ENCODE data around the gene DRAM2.

- TF ChIP-seq MLX (CRISPR knock-in tag; conservative IDR thresholded peaks at IDR 0.05) = no peak
- TF ChIP-seq RBBP5 (IDR thresholded peaks at IDR 0.05; ENCODE audit: borderline replicate concordance, insufficient read depth, low read length, poor library complexity, severe bottlenecking) = no peak
- no peak for TF ChIP-seq SIN3A (IDR thresholded peaks at IDR 0.05; ENCODE audit: borderline replicate concordance in 2 of 2, control insufficient read depth in 1 of 2, low read depth in 2 of 2, low read length in 2 of 2)
- TF ChIP-seq POLR3G (IDR thresholded peaks at IDR 0.05; ENCODE audit: extremely low read depth, insufficient read length, insufficient replicate concordance) = no peak
- no peak for TF ChIP-seq HINFP (tag; conservative IDR thresholded peaks at IDR 0.05; ENCODE audit: low read depth)
- no peak for TF ChIP-seq JUN (IDR thresholded peaks at IDR 0.05; ENCODE audit: borderline replicate concordance, low read depth, low read length)
- no peak for TF ChIP-seq JUN (CRISPR knock-in tag; IDR thresholded peaks at IDR 0.05; ENCODE audit: borderline replicate concordance)
- TF ChIP-seq POLR2A (conservative IDR thresholded peaks at IDR 0.05) = no peak
- TF ChIP-seq GATA2 (CRISPR knock-in tag; IDR thresholded peaks at IDR 0.05) = no peak
- no peak for TF ChIP-seq BRF2 (IDR thresholded peaks at IDR 0.05; ENCODE audit: borderline replicate concordance, insufficient read depth, insufficient read length)
- no peak for TF ChIP-seq MYC (IDR thresholded peaks at IDR 0.05; ENCODE audit: low read depth, low read length)
- TF ChIP-seq MYC (CRISPR knock-in tag; IDR thresholded peaks at IDR 0.05; ENCODE audit: borderline replicate concordance, low read depth) = no peak
- TF ChIP-seq ZNF263 (CRISPR knock-in tag; IDR thresholded peaks at IDR 0.05; ENCODE audit: borderline replicate concordance) = no peak
Measured at GRCh38 chr1:111141245-111142220, 1.6 kb upstream of the DRAM2 start.

All from K562 (cell line).